ENCODE data around the gene PTPRN2. TPM values are rescaled to one million over a fixed set of nuclear protein-coding genes. Genes with fewer than 3 reads are reported as not detected.
"Not testable (repeated sequence)": the region's sequence is repeated elsewhere in the genome, so short reads cannot be mapped to it uniquely, and the experiment has no call there.

Gene PTPRN2
- total RNA-seq, 1 donor from 2014 or later = 1.2 TPM

- no peak for DNase-seq (ENCODE audit: low read depth)
Observed at GRCh38 chr7:157961731-157962457, 625.7 kb downstream of the PTPRN2 start.

- DNase-seq (ENCODE audit: low read depth) = no peak
Observed at GRCh38 chr7:157955348-157955999, 632.1 kb downstream of the PTPRN2 start.

GRCh38 chr7:157954901-157955300 is 632.7 kb downstream of the PTPRN2 start:
- DNase-seq (ENCODE audit: low read depth) = no peak

GRCh38 chr7:157952841-157953645 is 634.6 kb downstream of the PTPRN2 start:
- DNase-seq (ENCODE audit: low read depth) = no peak

GRCh38 chr7:157952050-157952667 is 635.5 kb downstream of the PTPRN2 start:
- no peak for DNase-seq (ENCODE audit: low read depth)

GRCh38 chr7:157951300-157952049 is 636.1 kb downstream of the PTPRN2 start:
- DNase-seq (ENCODE audit: low read depth) = no peak

- DNase-seq (ENCODE audit: low read depth) = no peak
Observed at GRCh38 chr7:157949711-157950110, 637.9 kb downstream of the PTPRN2 start.

- no peak for DNase-seq (ENCODE audit: low read depth)
Observed at GRCh38 chr7:157947504-157947903, 640.1 kb downstream of the PTPRN2 start.

- no peak for DNase-seq (ENCODE audit: low read depth)
Observed at GRCh38 chr7:157946398-157947060, 641.1 kb downstream of the PTPRN2 start.

- DNase-seq (ENCODE audit: low read depth) = no peak
Observed at GRCh38 chr7:157945401-157945800, 642.2 kb downstream of the PTPRN2 start.

GRCh38 chr7:157944734-157945291 is 642.8 kb downstream of the PTPRN2 start:
- DNase-seq (ENCODE audit: low read depth) = no peak

- DNase-seq (ENCODE audit: low read depth) = no peak
Observed at GRCh38 chr7:157944051-157944450, 643.6 kb downstream of the PTPRN2 start.

GRCh38 chr7:157943561-157943960 is 644.1 kb downstream of the PTPRN2 start:
- DNase-seq (ENCODE audit: low read depth) = no peak

- no peak for DNase-seq (ENCODE audit: low read depth)
Observed at GRCh38 chr7:157941210-157941609, 646.4 kb downstream of the PTPRN2 start.

GRCh38 chr7:157940497-157940896 is 647.1 kb downstream of the PTPRN2 start:
- no peak for DNase-seq (ENCODE audit: low read depth)

- no peak for DNase-seq (ENCODE audit: low read depth)
Observed at GRCh38 chr7:157938211-157938610, 649.4 kb downstream of the PTPRN2 start.

- no peak for DNase-seq (ENCODE audit: low read depth)
Observed at GRCh38 chr7:157937406-157937805, 650.2 kb downstream of the PTPRN2 start.

GRCh38 chr7:157936976-157937375 is 650.6 kb downstream of the PTPRN2 start:
- no peak for DNase-seq (ENCODE audit: low read depth)

- DNase-seq (ENCODE audit: low read depth) = not testable (repeated sequence)
Observed at GRCh38 chr7:157935721-157936120, 651.9 kb downstream of the PTPRN2 start.
